ENCODE results near the gene WHRN. TPM values are rescaled to one million over a fixed set of nuclear protein-coding genes. Genes with fewer than 3 reads are reported as not detected.

The WHRN gene
- 10 to 100 TPM in 3 of 4 donors, 1 to 10 TPM in 1; 8.4 to 12.9 (median 11.0) TPM for total RNA-seq

GRCh38 chr9:114505187-114506081 lies at the start of gene WHRN:
TSS of gene WHRN (minus strand) at chr9:114505473. CDS start at chr9:114504801, 672 bp downstream.
- 2% methylated on average over 19 of the region's 75 CpGs; no CpG with 5 or more reads in 1 of the 2 donors for WGBS, 2 donors (ENCODE audit: low coverage in 1 of 2)
- H3K9me3 ChIP-seq, result no peaks in the 10 kb centered on the region
- peak; percentile 73 for TF ChIP-seq POLR2AphosphoS5 (IDR thresholded peaks at IDR 0.05)
- no peak for TF ChIP-seq CTCF (IDR thresholded peaks at IDR 0.05)
- TF ChIP-seq EP300 (IDR thresholded peaks at IDR 0.05), result no peak
- peak; percentile 50 to 66 for TF ChIP-seq POLR2A (IDR thresholded peaks at IDR 0.05)
- peaks cover 0 to 56% (median 0%) of the 10 kb centered on the region in 3 donors for H3K4me1 ChIP-seq
- no peaks in the 10 kb centered on the region for H3K36me3 ChIP-seq
- peaks cover 2% of the 10 kb centered on the region for H3K27me3 ChIP-seq
- H3K4me3 ChIP-seq, result peak within 1 kb of the TSS; percentile 51 to 84
- H3K27ac ChIP-seq, result peak within 1 kb of the TSS; percentile 53 to 93 (median 90)
- peak; percentile 91 for ATAC-seq

- no peak for ATAC-seq
- Histone ChIP-seq H3K27ac (no peak overlapping the region), H3K4me3 (no peak overlapping the region), H3K27me3 (no peaks in the 10 kb centered on the region), H3K36me3 (no peaks in the 10 kb centered on the region), H3K4me1 (peaks cover 0 to 14% (median 0%) of the 10 kb centered on the region in 3 donors), H3K9me3 (peaks cover 0 to 4% (median 0%) of the 10 kb centered on the region in 3 donors)
- TF ChIP-seq EP300 (IDR thresholded peaks at IDR 0.05) (no peak), CTCF (IDR thresholded peaks at IDR 0.05) (no peak), POLR2A (IDR thresholded peaks at IDR 0.05) (no peak), POLR2AphosphoS5 (IDR thresholded peaks at IDR 0.05) (no peak)
- WGBS, 2 donors (ENCODE audit: low coverage in 1 of 2), result 88 to 100% methylated on average over 3 of the region's 3 CpGs
These were observed 47.9 kb upstream of the WHRN start for GRCh38 chr9:114553202-114553601.

GRCh38 chr9:114552706-114553105 lies 47.4 kb upstream of the WHRN start:
- Histone ChIP-seq H3K4me3 (no peak overlapping the region), H3K9me3 (peaks cover 0 to 7% (median 0%) of the 10 kb centered on the region in 3 donors), H3K36me3 (no peaks in the 10 kb centered on the region), H3K27me3 (no peaks in the 10 kb centered on the region), H3K27ac (peak overlapping the region in 1 of 4 donors; percentile 63), H3K4me1 (peaks cover 0 to 14% (median 0%) of the 10 kb centered on the region in 3 donors)
- TF ChIP-seq POLR2A (IDR thresholded peaks at IDR 0.05) (no peak), CTCF (IDR thresholded peaks at IDR 0.05) (no peak), POLR2AphosphoS5 (IDR thresholded peaks at IDR 0.05) (no peak), EP300 (IDR thresholded peaks at IDR 0.05) (no peak)
- 80% methylated on average over 1 of the region's 5 CpGs for WGBS, 2 donors (ENCODE audit: low coverage in 1 of 2)
- ATAC-seq, result no peak

GRCh38 chr9:114551750-114552685 lies 46.7 kb upstream of the WHRN start:
- Histone ChIP-seq H3K36me3 (no peaks in the 10 kb centered on the region), H3K9me3 (peaks cover 0 to 7% (median 0%) of the 10 kb centered on the region in 3 donors), H3K27ac (peak overlapping the region in 3 of 4 donors; percentile 37 to 63 (median 53)), H3K27me3 (no peaks in the 10 kb centered on the region), H3K4me3 (no peak overlapping the region), H3K4me1 (peaks cover 0 to 14% (median 0%) of the 10 kb centered on the region in 3 donors)
- peak; percentile 87 for ATAC-seq
- 57 to 84% methylated on average over 3 to 5 of the region's 6 CpGs for WGBS, 2 donors (ENCODE audit: low coverage in 1 of 2)
- peak; percentile 71 for TF ChIP-seq POLR2AphosphoS5 (IDR thresholded peaks at IDR 0.05)
- TF ChIP-seq CTCF (IDR thresholded peaks at IDR 0.05), result no peak

All from gastroesophageal sphincter (tissue), 4 donors.